ENCODE measurements around the gene PILRB.
"Not testable (repeated sequence)": the region's sequence is repeated elsewhere in the genome, so short reads cannot be mapped to it uniquely, and the experiment has no call there.

Gene PILRB

GRCh38 chr7:100356416-100357068, 1.4 kb upstream of the PILRB start:
- DNase-seq (ENCODE audit: low read depth): no peak

GRCh38 chr7:100357131-100357561, 771 bp upstream of the PILRB start:
- DNase-seq (ENCODE audit: low read depth): no peak

DNA sequence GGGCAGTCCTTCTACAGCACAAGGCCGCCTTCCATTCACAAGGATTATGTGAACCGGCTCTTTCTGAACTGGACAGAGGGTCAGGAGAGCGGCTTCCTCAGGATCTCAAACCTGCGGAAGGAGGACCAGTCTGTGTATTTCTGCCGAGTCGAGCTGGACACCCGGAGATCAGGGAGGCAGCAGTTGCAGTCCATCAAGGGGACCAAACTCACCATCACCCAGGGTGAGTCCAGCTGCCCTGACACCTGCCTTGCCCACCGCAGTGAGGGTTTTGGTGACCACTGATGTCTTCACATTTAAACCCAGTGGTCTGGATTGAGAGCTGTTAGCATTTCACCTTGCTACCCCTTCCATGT, 918 bp downstream of the PILRB start:
- DNase-seq (ENCODE audit: low read depth): no peak

DNA sequence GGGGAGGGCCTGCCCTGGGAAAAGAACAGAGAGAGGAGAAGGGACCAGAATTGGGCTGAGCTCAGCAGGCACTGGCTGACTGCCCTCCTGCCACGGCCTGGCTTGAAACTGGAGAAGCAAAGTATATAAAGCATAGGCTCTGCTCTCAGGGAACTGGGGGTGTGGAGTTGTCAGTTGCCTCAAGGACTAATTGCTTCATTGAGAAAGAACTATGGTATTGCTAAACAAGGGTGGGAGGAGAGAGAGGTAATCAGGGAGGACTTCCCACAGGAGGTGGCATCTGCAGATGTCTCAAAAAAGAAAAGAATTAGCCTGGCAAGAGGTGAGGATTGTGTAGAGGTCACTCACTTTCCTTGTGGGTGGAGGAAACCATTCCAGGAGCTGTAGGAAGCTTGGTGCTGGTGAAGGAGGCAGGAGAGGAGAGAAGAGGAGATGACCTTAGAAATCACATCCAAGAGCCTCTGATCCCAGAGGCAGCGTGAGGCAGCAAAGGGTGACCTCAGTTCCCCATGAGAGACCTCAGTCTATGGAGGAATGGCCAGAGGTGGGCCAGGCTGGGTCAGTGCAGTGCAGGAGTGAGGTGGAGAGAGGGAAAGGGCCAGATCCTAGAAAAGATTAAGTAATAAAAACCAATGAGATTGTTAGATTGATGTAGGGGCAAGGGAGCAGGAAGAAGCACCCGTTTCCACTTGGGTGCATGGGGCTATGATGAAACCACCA, 2.4 kb downstream of the PILRB start:
- DNase-seq (ENCODE audit: low read depth): no peak

DNA sequence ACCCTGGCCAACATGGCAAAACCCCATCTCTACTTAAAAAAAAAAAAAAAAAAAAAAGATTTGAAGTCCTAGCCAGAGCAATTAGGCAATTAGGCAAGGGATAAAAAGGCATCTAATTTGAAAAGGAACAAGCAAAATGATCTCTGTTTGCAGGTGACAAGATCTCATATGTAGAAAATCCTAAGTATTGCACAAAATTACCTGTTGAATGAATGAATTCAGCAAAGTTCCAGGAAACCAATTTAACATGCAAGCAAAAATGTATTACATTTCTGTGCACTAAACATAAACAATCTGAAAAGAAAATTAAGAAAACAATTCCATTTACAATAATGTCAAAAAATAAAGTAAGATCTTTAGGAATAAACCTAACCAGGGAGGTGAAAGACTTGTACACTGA, 5.2 kb downstream of the PILRB start:
- no peak for DNase-seq (ENCODE audit: low read depth)

DNA sequence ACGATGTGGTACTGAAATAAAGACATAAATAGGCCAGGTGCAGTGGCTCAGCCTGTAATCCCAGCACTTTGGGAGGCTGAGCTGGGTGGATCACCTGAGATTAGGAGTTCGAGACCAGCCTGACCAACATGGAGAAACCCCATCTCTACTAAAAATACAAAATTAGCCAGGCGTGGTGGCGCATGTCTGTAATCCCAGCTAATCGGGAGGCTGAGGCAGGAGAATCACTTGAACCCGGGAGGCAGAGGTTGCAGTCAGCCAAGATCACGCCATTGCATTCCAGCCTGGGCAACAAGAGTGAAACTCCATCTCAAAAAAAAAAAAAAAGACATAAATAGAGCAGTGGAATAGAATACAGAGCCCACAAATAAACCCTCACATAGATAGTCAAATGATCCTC, 5.9 kb downstream of the PILRB start:
- DNase-seq (ENCODE audit: low read depth): not testable (repeated sequence)

DNA sequence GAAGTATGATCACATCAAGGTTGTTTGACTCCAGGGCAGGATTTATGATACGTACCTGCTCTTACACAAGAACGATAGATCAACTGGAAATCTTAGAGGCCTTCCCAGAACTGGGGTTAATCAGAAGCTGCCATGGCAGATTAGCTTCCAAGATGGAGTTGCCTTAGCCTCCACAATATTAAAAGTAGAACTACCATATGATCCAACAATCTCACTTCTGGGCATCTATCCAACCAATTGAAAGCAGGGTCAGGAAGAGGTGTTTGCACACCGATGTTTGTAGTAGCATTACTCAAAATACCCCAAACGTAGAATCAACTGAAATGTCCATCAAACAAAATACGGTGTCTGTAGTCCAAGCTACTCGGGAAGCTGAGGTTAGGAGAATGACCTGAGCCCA, 6.6 kb downstream of the PILRB start:
- no peak for DNase-seq (ENCODE audit: low read depth)

DNA sequence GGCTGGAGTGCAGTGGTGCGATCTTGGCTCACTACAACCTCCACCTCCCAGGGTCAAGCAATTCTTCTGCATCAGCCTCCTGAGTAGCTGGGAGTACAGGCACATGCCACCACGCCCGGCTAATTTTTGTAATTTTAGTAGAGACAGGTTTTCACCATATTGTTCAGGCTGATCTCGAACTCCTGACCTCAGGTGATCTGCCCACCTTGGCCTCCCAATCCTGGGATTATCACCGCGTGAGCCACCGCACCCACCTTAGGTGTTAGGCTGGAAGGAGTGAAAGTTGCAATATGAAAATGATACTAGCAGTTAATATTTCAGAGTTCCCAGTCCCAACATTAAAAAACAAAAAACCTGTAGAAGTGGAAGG, 8.1 kb downstream of the PILRB start:
- not testable (repeated sequence) for DNase-seq (ENCODE audit: low read depth)

GRCh38 chr7:100366411-100367250, 8.7 kb downstream of the PILRB start:
- DNase-seq (ENCODE audit: low read depth): no peak

DNA sequence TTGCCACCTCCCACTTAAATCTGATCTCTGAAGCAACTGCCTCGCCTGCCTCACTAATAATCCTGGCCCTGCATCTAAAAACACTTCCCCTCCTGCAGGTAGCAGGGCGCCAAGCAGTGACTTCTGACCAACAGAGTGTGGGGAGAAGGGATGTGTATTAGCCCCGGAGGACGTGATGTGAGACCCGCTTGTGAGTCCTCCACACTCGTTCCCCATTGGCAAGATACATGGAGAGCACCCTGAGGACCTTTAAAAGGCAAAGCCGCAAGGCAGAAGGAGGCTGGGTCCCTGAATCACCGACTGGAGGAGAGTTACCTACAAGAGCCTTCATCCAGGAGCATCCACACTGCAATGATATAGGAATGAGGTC, 9.3 kb downstream of the PILRB start:
- DNase-seq (ENCODE audit: low read depth): no peak

DNA sequence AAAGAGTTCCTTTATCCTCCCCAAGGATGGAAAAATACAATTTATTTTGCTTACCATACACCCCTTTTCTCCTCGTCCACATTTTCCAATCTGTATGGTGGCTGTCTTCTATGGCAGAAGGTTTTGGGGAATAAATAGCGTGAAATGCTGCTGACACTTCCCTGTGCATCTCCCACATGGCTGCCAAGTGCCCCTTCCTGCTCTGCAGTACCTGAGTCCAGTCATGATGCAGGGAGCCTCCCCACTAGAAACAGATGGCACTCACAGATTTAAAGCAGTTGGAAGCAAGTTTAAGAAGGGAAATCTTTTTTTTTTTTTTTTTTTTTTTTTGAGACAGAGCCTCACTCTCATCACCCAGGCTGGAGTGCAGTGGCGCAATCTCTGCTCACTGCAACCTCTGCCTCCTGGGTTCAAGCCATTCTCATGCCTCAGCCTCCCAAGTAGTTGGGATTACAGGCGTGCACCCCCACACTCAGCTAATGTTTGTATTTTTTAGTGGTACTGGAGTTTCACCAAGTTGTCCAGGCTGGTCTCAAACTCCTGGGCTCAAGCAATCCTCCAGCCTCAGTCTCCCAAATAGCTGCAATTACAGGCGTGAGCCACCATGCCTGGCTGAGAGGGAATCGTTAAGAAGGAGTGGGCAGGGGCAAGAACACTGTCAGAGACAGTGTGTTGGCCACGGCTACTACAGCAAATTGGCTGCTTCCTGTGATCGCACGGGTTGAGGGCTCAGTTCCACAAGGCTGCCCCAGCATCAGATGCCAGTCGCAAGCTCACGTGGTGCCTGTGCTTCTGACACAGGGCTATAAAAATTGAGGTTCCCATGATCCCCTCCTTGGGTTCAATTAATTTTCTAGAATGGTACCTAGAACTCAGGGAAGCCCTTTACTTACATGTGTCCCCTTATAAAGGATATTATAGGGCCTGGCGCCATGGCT, 10.0 kb downstream of the PILRB start:
- DNase-seq (ENCODE audit: low read depth): no peak

DNA sequence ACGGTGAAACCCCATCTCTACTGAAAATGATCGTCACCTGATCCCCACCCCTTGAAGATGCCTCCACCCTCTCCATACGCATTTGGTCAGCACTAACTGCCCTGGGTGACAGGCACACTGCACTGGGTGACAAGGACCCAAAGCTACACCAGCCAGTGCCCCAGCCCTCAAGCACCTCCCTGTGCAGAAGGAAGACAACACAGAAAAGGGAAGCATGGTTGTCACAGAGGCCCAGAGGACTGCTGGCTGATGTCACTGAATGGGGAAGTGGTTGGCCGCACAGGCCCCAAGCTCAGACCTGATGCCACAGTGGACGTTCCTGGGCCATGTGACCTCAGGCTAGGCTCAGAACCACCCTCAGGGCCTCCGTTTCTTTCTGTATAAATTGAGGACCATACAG, 11.2 kb downstream of the PILRB start:
- DNase-seq (ENCODE audit: low read depth): no peak

DNA sequence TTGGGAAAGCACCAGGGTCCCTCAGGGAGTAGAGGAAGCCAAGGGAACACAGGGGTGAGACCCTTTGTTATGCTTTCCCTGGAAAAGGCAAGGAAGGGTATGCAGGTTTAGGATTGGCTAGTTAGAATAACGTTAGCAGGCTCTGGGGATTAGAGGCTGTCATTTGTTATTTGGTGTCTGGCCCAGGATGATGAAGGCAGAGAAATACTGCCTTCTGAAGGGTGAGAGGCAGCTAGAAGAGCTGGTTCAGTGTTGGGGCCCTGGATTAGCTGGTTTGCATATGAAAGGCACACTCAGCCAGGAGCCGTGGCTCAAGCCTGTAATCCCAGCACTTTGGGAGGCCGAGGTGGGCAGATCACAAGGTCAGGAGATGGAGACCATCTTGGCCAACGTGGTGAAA, 12.4 kb downstream of the PILRB start:
- DNase-seq (ENCODE audit: low read depth): no peak

- no peak for DNase-seq (ENCODE audit: low read depth)
Observed at GRCh38 chr7:100370746-100371145, 12.8 kb downstream of the PILRB start.

- DNase-seq (ENCODE audit: low read depth): no peak
Observed at GRCh38 chr7:100371561-100372171, 13.7 kb downstream of the PILRB start.

GRCh38 chr7:100372256-100372655, 14.3 kb downstream of the PILRB start:
- no peak for DNase-seq (ENCODE audit: low read depth)

DNA sequence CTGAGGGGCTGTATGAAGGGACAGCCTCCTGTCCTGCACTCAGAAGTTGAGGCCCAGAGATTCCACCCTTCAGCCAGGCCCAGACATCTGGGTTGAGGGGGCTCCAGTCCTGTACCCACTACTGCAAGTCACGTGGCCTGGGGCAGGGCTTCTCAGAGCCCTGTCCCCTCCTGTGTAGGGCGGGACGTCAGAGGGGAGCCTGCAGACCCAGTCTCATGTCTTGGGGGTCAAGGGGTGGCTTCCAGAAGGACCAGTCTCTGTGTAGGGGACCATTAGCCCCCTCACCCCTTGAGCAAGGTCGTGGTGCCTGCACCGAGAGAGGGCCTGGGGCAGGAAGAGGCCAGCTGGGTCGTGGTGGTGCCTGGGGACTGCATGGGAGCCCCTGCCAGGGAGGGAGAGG, 14.8 kb downstream of the PILRB start:
- no peak for DNase-seq (ENCODE audit: low read depth)

DNA sequence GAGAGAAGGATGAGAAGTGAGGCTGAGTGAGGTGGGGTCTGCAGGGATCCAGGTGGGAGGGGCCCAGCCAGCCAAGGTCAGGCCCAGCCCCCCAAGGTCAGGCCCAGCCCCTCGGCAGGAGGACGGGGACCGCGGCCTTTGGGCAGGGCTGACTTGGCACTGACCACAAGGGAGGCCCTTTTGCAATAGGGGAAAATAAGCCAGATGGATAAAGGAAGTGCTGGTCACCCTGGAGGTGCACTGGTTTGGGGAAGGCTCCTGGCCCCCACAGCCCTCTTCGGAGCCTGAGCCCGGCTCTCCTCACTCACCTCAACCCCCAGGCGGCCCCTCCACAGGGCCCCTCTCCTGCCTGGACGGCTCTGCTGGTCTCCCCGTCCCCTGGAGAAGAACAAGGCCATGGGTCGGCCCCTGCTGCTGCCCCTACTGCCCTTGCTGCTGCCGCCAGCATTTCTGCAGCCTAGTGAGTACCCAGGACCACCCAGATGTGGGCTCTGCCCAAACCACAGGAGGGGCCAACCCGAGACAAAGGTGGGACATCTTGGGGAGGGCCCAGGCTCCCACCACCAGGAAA, 15.4 kb downstream of the PILRB start, which contains the start of gene PILRA:
TSS of gene PILRA (plus strand) at position 227 of the 571 bp plus-strand sequence. CDS start at position 397, 170 bp downstream.
- DNase-seq (ENCODE audit: low read depth): no peak

DNA sequence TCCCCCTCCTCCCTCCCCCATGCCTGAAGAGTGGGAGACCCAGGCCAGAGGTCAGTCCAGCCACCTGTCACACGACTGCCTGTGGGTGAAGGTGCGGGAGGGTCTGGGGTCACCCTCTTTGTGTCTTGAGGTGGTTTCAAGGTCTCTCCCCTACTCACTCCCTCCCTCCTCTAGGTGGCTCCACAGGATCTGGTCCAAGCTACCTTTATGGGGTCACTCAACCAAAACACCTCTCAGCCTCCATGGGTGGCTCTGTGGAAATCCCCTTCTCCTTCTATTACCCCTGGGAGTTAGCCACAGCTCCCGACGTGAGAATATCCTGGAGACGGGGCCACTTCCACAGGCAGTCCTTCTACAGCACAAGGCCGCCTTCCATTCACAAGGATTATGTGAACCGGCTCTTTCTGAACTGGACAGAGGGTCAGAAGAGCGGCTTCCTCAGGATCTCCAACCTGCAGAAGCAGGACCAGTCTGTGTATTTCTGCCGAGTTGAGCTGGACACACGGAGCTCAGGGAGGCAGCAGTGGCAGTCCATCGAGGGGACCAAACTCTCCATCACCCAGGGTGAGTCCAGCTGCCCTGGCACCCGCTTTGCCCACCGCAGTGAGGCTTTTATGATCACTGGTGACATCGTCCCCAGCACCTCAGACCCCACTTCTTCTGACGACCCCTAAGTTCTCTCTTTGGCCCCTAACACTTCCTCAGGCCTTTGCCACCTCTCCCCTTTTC, 16.1 kb downstream of the PILRB start:
- DNase-seq (ENCODE audit: low read depth): not testable (repeated sequence)

- no peak for DNase-seq (ENCODE audit: low read depth)
Observed at GRCh38 chr7:100374601-100375000, 16.7 kb downstream of the PILRB start.

Measured in stromal cell of bone marrow (primary cell).